ENCODE measurements around the gene ADAMTS2. TPM values are rescaled to one million over a fixed set of nuclear protein-coding genes. Genes with fewer than 3 reads are reported as not detected.

The ADAMTS2 gene
- total RNA-seq, 1 experiment from 2014 or later: not detected

GRCh38 chr5:179343719-179344430 is 1.4 kb downstream of the ADAMTS2 start:
- no peak overlapping the region for H2AFZ ChIP-seq (ENCODE audit: low read length)
- H3K4me1 ChIP-seq (ENCODE audit: low read length): no peaks in the 10 kb centered on the region
- H3K9me2 ChIP-seq (replicated peaks; ENCODE audit: insufficient read depth, low read length): no peaks in the 10 kb centered on the region
- H3K36me3 ChIP-seq (ENCODE audit: insufficient read depth, low read length): no peaks in the 10 kb centered on the region
- no peak overlapping the region for H3K4me2 ChIP-seq (ENCODE audit: low read depth, low read length, poor library complexity, severe bottlenecking)
- no peaks in the 10 kb centered on the region for H3K79me2 ChIP-seq (ENCODE audit: low read length)
- H4K20me1 ChIP-seq (ENCODE audit: insufficient read depth, low read depth, low read length): no peaks in the 10 kb centered on the region
- DNase-seq: no peak
- no peak overlapping the region for H3K27ac ChIP-seq (ENCODE audit: low read length)
- no peak overlapping the region for H3K9ac ChIP-seq (ENCODE audit: low read length)
- H3K9me3 ChIP-seq (ENCODE audit: low read length): no peaks in the 10 kb centered on the region
- H3K27me3 ChIP-seq (ENCODE audit: low read length): no peaks in the 10 kb centered on the region
- no peak overlapping the region for H3K4me3 ChIP-seq (ENCODE audit: low read length)

- Histone ChIP-seq H3K27me3 (ENCODE audit: low read length) (no peaks in the 10 kb centered on the region), H3K9ac (ENCODE audit: low read length) (no peak overlapping the region), H3K4me3 (ENCODE audit: low read length) (no peak overlapping the region), H4K20me1 (ENCODE audit: insufficient read depth, low read depth, low read length) (no peaks in the 10 kb centered on the region), H3K4me2 (ENCODE audit: low read depth, low read length, poor library complexity, severe bottlenecking) (no peak overlapping the region), H3K9me3 (ENCODE audit: low read length) (no peaks in the 10 kb centered on the region), H3K4me1 (ENCODE audit: low read length) (no peaks in the 10 kb centered on the region), H3K79me2 (ENCODE audit: low read length) (no peaks in the 10 kb centered on the region), H3K36me3 (ENCODE audit: insufficient read depth, low read length) (no peaks in the 10 kb centered on the region), H3K9me2 (replicated peaks; ENCODE audit: insufficient read depth, low read length) (no peaks in the 10 kb centered on the region), H2AFZ (ENCODE audit: low read length) (no peak overlapping the region), H3K27ac (ENCODE audit: low read length) (no peak overlapping the region)
- no peak for DNase-seq
Measured at GRCh38 chr5:179343021-179343718, 2.1 kb downstream of the ADAMTS2 start.

GRCh38 chr5:179342577-179342976 is 2.7 kb downstream of the ADAMTS2 start:
- Histone ChIP-seq H3K27ac (ENCODE audit: low read length) (no peak overlapping the region), H3K4me3 (ENCODE audit: low read length) (no peak overlapping the region), H3K9me3 (ENCODE audit: low read length) (no peaks in the 10 kb centered on the region), H3K9me2 (replicated peaks; ENCODE audit: insufficient read depth, low read length) (no peaks in the 10 kb centered on the region), H3K79me2 (ENCODE audit: low read length) (no peaks in the 10 kb centered on the region), H3K36me3 (ENCODE audit: insufficient read depth, low read length) (no peaks in the 10 kb centered on the region), H3K4me2 (ENCODE audit: low read depth, low read length, poor library complexity, severe bottlenecking) (no peak overlapping the region), H4K20me1 (ENCODE audit: insufficient read depth, low read depth, low read length) (no peaks in the 10 kb centered on the region), H3K27me3 (ENCODE audit: low read length) (no peaks in the 10 kb centered on the region), H3K9ac (ENCODE audit: low read length) (no peak overlapping the region), H2AFZ (ENCODE audit: low read length) (no peak overlapping the region), H3K4me1 (ENCODE audit: low read length) (no peaks in the 10 kb centered on the region)
- no peak for DNase-seq

GRCh38 chr5:179340465-179340864 is 4.8 kb downstream of the ADAMTS2 start:
- Histone ChIP-seq H2AFZ (ENCODE audit: low read length) (no peak overlapping the region), H3K27me3 (ENCODE audit: low read length) (no peaks in the 10 kb centered on the region), H3K4me3 (ENCODE audit: low read length) (no peak overlapping the region), H3K9ac (ENCODE audit: low read length) (no peak overlapping the region), H3K79me2 (ENCODE audit: low read length) (no peaks in the 10 kb centered on the region), H3K9me2 (replicated peaks; ENCODE audit: insufficient read depth, low read length) (no peaks in the 10 kb centered on the region), H3K27ac (ENCODE audit: low read length) (no peak overlapping the region), H3K36me3 (ENCODE audit: insufficient read depth, low read length) (no peaks in the 10 kb centered on the region), H4K20me1 (ENCODE audit: insufficient read depth, low read depth, low read length) (no peaks in the 10 kb centered on the region), H3K9me3 (ENCODE audit: low read length) (no peaks in the 10 kb centered on the region), H3K4me2 (ENCODE audit: low read depth, low read length, poor library complexity, severe bottlenecking) (no peak overlapping the region), H3K4me1 (ENCODE audit: low read length) (no peaks in the 10 kb centered on the region)
- DNase-seq: no peak

GRCh38 chr5:179339996-179340395 is 5.3 kb downstream of the ADAMTS2 start:
- no peaks in the 10 kb centered on the region for H4K20me1 ChIP-seq (ENCODE audit: insufficient read depth, low read depth, low read length)
- no peak overlapping the region for H3K27ac ChIP-seq (ENCODE audit: low read length)
- H3K4me2 ChIP-seq (ENCODE audit: low read depth, low read length, poor library complexity, severe bottlenecking): no peak overlapping the region
- no peak overlapping the region for H2AFZ ChIP-seq (ENCODE audit: low read length)
- H3K9me2 ChIP-seq (replicated peaks; ENCODE audit: insufficient read depth, low read length): no peaks in the 10 kb centered on the region
- H3K9ac ChIP-seq (ENCODE audit: low read length): no peak overlapping the region
- DNase-seq: no peak
- H3K4me1 ChIP-seq (ENCODE audit: low read length): no peaks in the 10 kb centered on the region
- no peak overlapping the region for H3K4me3 ChIP-seq (ENCODE audit: low read length)
- no peaks in the 10 kb centered on the region for H3K9me3 ChIP-seq (ENCODE audit: low read length)
- no peaks in the 10 kb centered on the region for H3K79me2 ChIP-seq (ENCODE audit: low read length)
- H3K27me3 ChIP-seq (ENCODE audit: low read length): no peaks in the 10 kb centered on the region
- no peaks in the 10 kb centered on the region for H3K36me3 ChIP-seq (ENCODE audit: insufficient read depth, low read length)

- Histone ChIP-seq H3K4me3 (ENCODE audit: low read length) (no peak overlapping the region), H3K79me2 (ENCODE audit: low read length) (no peaks in the 10 kb centered on the region), H3K9me2 (replicated peaks; ENCODE audit: insufficient read depth, low read length) (no peaks in the 10 kb centered on the region), H3K27ac (ENCODE audit: low read length) (no peak overlapping the region), H3K36me3 (ENCODE audit: insufficient read depth, low read length) (no peaks in the 10 kb centered on the region), H3K27me3 (ENCODE audit: low read length) (no peaks in the 10 kb centered on the region), H3K9ac (ENCODE audit: low read length) (no peak overlapping the region), H4K20me1 (ENCODE audit: insufficient read depth, low read depth, low read length) (no peaks in the 10 kb centered on the region), H2AFZ (ENCODE audit: low read length) (no peak overlapping the region), H3K4me2 (ENCODE audit: low read depth, low read length, poor library complexity, severe bottlenecking) (no peak overlapping the region), H3K4me1 (ENCODE audit: low read length) (no peaks in the 10 kb centered on the region), H3K9me3 (ENCODE audit: low read length) (no peaks in the 10 kb centered on the region)
- no peak for DNase-seq
Measured at GRCh38 chr5:179339081-179339480, 6.2 kb downstream of the ADAMTS2 start.

- Histone ChIP-seq H3K4me2 (ENCODE audit: low read depth, low read length, poor library complexity, severe bottlenecking) (no peak overlapping the region), H3K27ac (ENCODE audit: low read length) (no peak overlapping the region), H3K9me2 (replicated peaks; ENCODE audit: insufficient read depth, low read length) (no peaks in the 10 kb centered on the region), H3K4me1 (ENCODE audit: low read length) (no peaks in the 10 kb centered on the region), H3K9me3 (ENCODE audit: low read length) (no peaks in the 10 kb centered on the region), H3K27me3 (ENCODE audit: low read length) (no peaks in the 10 kb centered on the region), H2AFZ (ENCODE audit: low read length) (no peak overlapping the region), H4K20me1 (ENCODE audit: insufficient read depth, low read depth, low read length) (no peaks in the 10 kb centered on the region), H3K36me3 (ENCODE audit: insufficient read depth, low read length) (no peaks in the 10 kb centered on the region), H3K9ac (ENCODE audit: low read length) (no peak overlapping the region), H3K4me3 (ENCODE audit: low read length) (no peak overlapping the region), H3K79me2 (ENCODE audit: low read length) (no peaks in the 10 kb centered on the region)
- DNase-seq: no peak
Measured at GRCh38 chr5:179337796-179338676, 7.2 kb downstream of the ADAMTS2 start.
